ENCODE results near the gene CACNA2D3.

DNA sequence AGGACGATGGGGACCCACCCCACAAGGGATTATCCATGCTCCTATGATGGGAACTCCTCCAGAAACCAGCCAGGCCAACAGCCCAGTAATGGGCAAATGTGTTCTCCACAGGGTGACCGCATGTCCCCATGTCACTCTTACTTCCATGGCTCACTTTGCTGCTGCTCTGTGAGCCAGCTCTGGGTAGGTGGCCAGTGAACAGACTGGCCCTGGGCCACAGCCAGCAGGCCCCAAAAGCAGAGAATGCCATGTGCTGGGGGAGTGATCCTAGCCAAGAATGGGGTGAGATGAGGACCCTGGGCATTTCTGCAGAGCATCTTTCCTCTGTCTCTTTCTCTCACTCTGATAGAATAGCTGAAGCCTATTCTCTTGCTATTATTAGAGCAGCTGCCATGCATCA, 414.1 kb downstream of the CACNA2D3 start:
- TF ChIP-seq CTCF (conservative IDR thresholded peaks at IDR 0.05 in 1 of 2, IDR thresholded peaks at IDR 0.05 in 1 of 2; ENCODE audit: extremely low read depth in 1 of 2, insufficient read depth in 1 of 2, low read depth in 1 of 2, low read length in 2 of 2) (no peak), EZH2 (IDR thresholded peaks at IDR 0.05; ENCODE audit: borderline replicate concordance, low read length) (no peak)
